GM18861 (cell line): ENCODE data around the gene PRCD.

Source experiments
- ATAC-seq: cut with Tn5 transposase; IDR thresholded peaks from one replicate; pipeline ENCODE4 v1.9.1; 2021; ENCODE audit not compliant: unreplicated experiment

PRCD gene

GRCh38 chr17:76538281-76538931 lies 1.4 kb upstream of the PRCD start:
- no peak for ATAC-seq

GRCh38 chr17:76538941-76539570 lies 788 bp upstream of the PRCD start:
- no peak for ATAC-seq

- no peak for ATAC-seq
Observed at GRCh38 chr17:76540381-76541300, 797 bp downstream of the PRCD start.

GRCh38 chr17:76541739-76542454 lies 2.1 kb downstream of the PRCD start:
- ATAC-seq, result no peak

- ATAC-seq, result no peak
Observed at GRCh38 chr17:76542566-76542971, 2.7 kb downstream of the PRCD start.

- ATAC-seq, result no peak
Observed at GRCh38 chr17:76542984-76543383, 3.1 kb downstream of the PRCD start.

GRCh38 chr17:76543482-76543825 lies 3.6 kb downstream of the PRCD start:
- ATAC-seq, result no peak

- ATAC-seq, result no peak
Observed at GRCh38 chr17:76543826-76544545, 4.1 kb downstream of the PRCD start.

- no peak for ATAC-seq
Observed at GRCh38 chr17:76544546-76545365, 4.9 kb downstream of the PRCD start.

- ATAC-seq, result no peak
Observed at GRCh38 chr17:76545918-76546555, 6.2 kb downstream of the PRCD start.

GRCh38 chr17:76546556-76547182 lies 6.8 kb downstream of the PRCD start:
- ATAC-seq, result no peak

GRCh38 chr17:76547183-76547641 lies 7.4 kb downstream of the PRCD start:
- no peak for ATAC-seq

GRCh38 chr17:76547642-76548202 lies 7.9 kb downstream of the PRCD start:
- ATAC-seq, result no peak

- ATAC-seq, result no peak
Observed at GRCh38 chr17:76548378-76549214, 8.8 kb downstream of the PRCD start.

GRCh38 chr17:76549215-76549518 lies 9.3 kb downstream of the PRCD start:
- ATAC-seq, result no peak

- no peak for ATAC-seq
Observed at GRCh38 chr17:76549539-76549938, 9.7 kb downstream of the PRCD start.

GRCh38 chr17:76550712-76551615 lies 11.1 kb downstream of the PRCD start:
- no peak for ATAC-seq
